Natural killer cell (primary cell): Measurements from ENCODE around the gene ADAMTS18. TPM values are rescaled to one million over a fixed set of nuclear protein-coding genes. Genes with fewer than 3 reads are reported as not detected.
"Not testable (repeated sequence)": the region's sequence is repeated elsewhere in the genome, so short reads cannot be mapped to it uniquely, and the experiment has no call there.

Source experiments
- ATAC-seq, 3 donors: fragments of 150-1000 bp in 2 of 3; fragments of 200-7000 bp in 1 of 3; cut with Tn5 transposase; 1 replicate in 1 of 3; 2 replicates in 2 of 3; pipeline ENCODE4 v1.10.0; 2021; ENCODE audit warnings: mild to moderate bottlenecking in 2 of 3, moderate library complexity in 2 of 3
- DNase-seq, 2 donors: peaks; one replicate each; pipeline versions ENCODE4 v3.0.0 to v3.0.0-alpha.2; 2013 to 2021; ENCODE audit warnings: mixed read lengths in 1 of 2
- H3K27ac ChIP-seq: one replicate; pipeline ENCODE4 v1.5.1; 2013; ENCODE audit warnings: mild to moderate bottlenecking, low read length
- H3K27me3 ChIP-seq: one replicate; pipeline ENCODE4 v1.6.1; 2013; ENCODE audit warnings: low read length; ENCODE audit not compliant: control insufficient read depth, insufficient read depth
- H3K36me3 ChIP-seq: one replicate; pipeline ENCODE4 v1.6.1; 2013; ENCODE audit warnings: low read length; ENCODE audit not compliant: control insufficient read depth, insufficient read depth
- H3K4me1 ChIP-seq: one replicate; pipeline ENCODE4 v1.6.1; 2013; ENCODE audit warnings: low read length; ENCODE audit not compliant: control insufficient read depth, insufficient read depth
- H3K4me3 ChIP-seq: one replicate; pipeline ENCODE4 v1.5.1; 2013; ENCODE audit warnings: low read length
- H3K9me3 ChIP-seq: one replicate; pipeline ENCODE4 v1.6.1; 2013; ENCODE audit warnings: low read length; ENCODE audit not compliant: control insufficient read depth, insufficient read depth
- H3K27ac Mint-ChIP-seq, 2 donors: one replicate each; pipeline ENCODE4 v1.8.0; 2022; ENCODE audit warnings: mild to moderate bottlenecking in 2 of 2, mixed read lengths in 2 of 2, moderate library complexity in 1 of 2
- H3K27me3 Mint-ChIP-seq, 2 donors: one replicate each; pipeline ENCODE4 v1.8.0; 2022; ENCODE audit warnings: low read depth in 2 of 2, mixed read lengths in 2 of 2
- H3K36me3 Mint-ChIP-seq: one replicate; pipeline ENCODE4 v1.8.0; 2022; ENCODE audit warnings: mixed read lengths
- H3K4me1 Mint-ChIP-seq, 2 donors: one replicate each; pipeline ENCODE4 v1.8.0; 2022; ENCODE audit warnings: mixed read lengths in 2 of 2
- H3K4me3 Mint-ChIP-seq: one replicate; pipeline ENCODE4 v1.8.0; 2022; ENCODE audit warnings: mild to moderate bottlenecking, moderate library complexity, mixed read lengths
- H3K9me3 Mint-ChIP-seq, 2 donors: one replicate each; pipeline ENCODE4 v1.8.0; 2022; ENCODE audit warnings: mixed read lengths in 2 of 2
- CTCF ChIP-seq: fragments of 200-600 bp; IDR thresholded peaks from one replicate; pipeline ENCODE4 v1.8.0; 2022; ENCODE audit warnings: antibody characterized with exemption
- WGBS: methylation state at CpG from one replicate; pipeline ENCODE4 v1.1.7; 2013; ENCODE audit warnings: missing lambda C conversion rate; ENCODE audit not compliant: insufficient coverage; 5-methylcytosine and 5-hydroxymethylcytosine counted together
- intact Hi-C: fragments of 100-400 bp; cut with micrococcal nuclease; formaldehyde crosslinking; loops from one replicate; pipeline ENCODE4 v1.14.2; 2022
- total RNA-seq, 4 donors: library from RNA; stranded (reverse); fragments of 120-200 nt in 1 of 4; gene quantifications; one replicate each; pipeline versions ENCODE4 v1.2.3 to v1.2.4, GENCODE V29; 2013 to 2022

ADAMTS18 gene
- total RNA-seq, 3 donors from 2014 or later (not counting 1 experiment from before 2014, with no cell fraction given), result not detected

GRCh38 chr16:77470851-77471250 is 36.0 kb upstream of the ADAMTS18 start:
- Histone ChIP-seq H3K4me1 (no peaks in the 10 kb centered on the region), H3K36me3 (no peaks in the 10 kb centered on the region), H3K9me3 (no peaks in the 10 kb centered on the region), H3K4me3 (no peak overlapping the region), H3K27me3 (no peaks in the 10 kb centered on the region), H3K27ac (no peak overlapping the region)
- Mint-ChIP-seq H3K36me3 (no peaks in the 10 kb centered on the region), H3K9me3 (no peaks in the 10 kb centered on the region), H3K4me1 (no peaks in the 10 kb centered on the region), H3K27me3 (peaks cover 5 to 31% of the 10 kb centered on the region in 2 donors), H3K4me3 (no peak overlapping the region), H3K27ac (no peak overlapping the region)
- no peak for DNase-seq
- TF ChIP-seq CTCF, result no peak
- intact Hi-C loops, result no loop called here
- no peak for ATAC-seq

GRCh38 chr16:77469634-77470033 is 34.8 kb upstream of the ADAMTS18 start:
- H3K27ac ChIP-seq, result no peak overlapping the region
- intact Hi-C loops, result no loop called here
- no peaks in the 10 kb centered on the region for H3K4me1 ChIP-seq
- peaks cover 5 to 31% of the 10 kb centered on the region in 2 donors for H3K27me3 Mint-ChIP-seq
- H3K36me3 Mint-ChIP-seq, result no peaks in the 10 kb centered on the region
- H3K9me3 ChIP-seq, result no peaks in the 10 kb centered on the region
- no peaks in the 10 kb centered on the region for H3K36me3 ChIP-seq
- no peak overlapping the region for H3K4me3 Mint-ChIP-seq
- no peak overlapping the region for H3K4me3 ChIP-seq
- DNase-seq, result no peak
- H3K4me1 Mint-ChIP-seq, result no peaks in the 10 kb centered on the region
- WGBS, result 72% methylated on average over 3 of the region's 3 CpGs
- no peaks in the 10 kb centered on the region for H3K27me3 ChIP-seq
- no peak for ATAC-seq
- H3K27ac Mint-ChIP-seq, result no peak overlapping the region
- H3K9me3 Mint-ChIP-seq, result no peaks in the 10 kb centered on the region
- TF ChIP-seq CTCF, result no peak

- no peak for DNase-seq
- no peaks in the 10 kb centered on the region for H3K9me3 ChIP-seq
- TF ChIP-seq CTCF, result no peak
- no peaks in the 10 kb centered on the region for H3K9me3 Mint-ChIP-seq
- H3K4me1 ChIP-seq, result no peaks in the 10 kb centered on the region
- intact Hi-C loops, result no loop called here
- H3K4me3 ChIP-seq, result no peak overlapping the region
- ATAC-seq, result no peak
- no peaks in the 10 kb centered on the region for H3K4me1 Mint-ChIP-seq
- H3K27me3 Mint-ChIP-seq, result peaks cover 5 to 28% of the 10 kb centered on the region in 2 donors
- no peak overlapping the region for H3K27ac ChIP-seq
- no peaks in the 10 kb centered on the region for H3K36me3 Mint-ChIP-seq
- 70% methylated on average over 3 of the region's 3 CpGs for WGBS
- H3K4me3 Mint-ChIP-seq, result no peak overlapping the region
- no peak overlapping the region for H3K27ac Mint-ChIP-seq
- H3K27me3 ChIP-seq, result no peaks in the 10 kb centered on the region
- H3K36me3 ChIP-seq, result no peaks in the 10 kb centered on the region
Observed at GRCh38 chr16:77468831-77469230, 34.0 kb upstream of the ADAMTS18 start.

- Histone ChIP-seq H3K4me3 (no peak overlapping the region), H3K9me3 (no peaks in the 10 kb centered on the region), H3K36me3 (no peaks in the 10 kb centered on the region), H3K27ac (no peak overlapping the region), H3K27me3 (no peaks in the 10 kb centered on the region), H3K4me1 (no peaks in the 10 kb centered on the region)
- H3K4me3 Mint-ChIP-seq, result no peak overlapping the region
- ATAC-seq (no peak), DNase-seq (no peak)
- peaks cover 5 to 18% of the 10 kb centered on the region in 2 donors for H3K27me3 Mint-ChIP-seq
- no peaks in the 10 kb centered on the region for H3K9me3 Mint-ChIP-seq
- H3K36me3 Mint-ChIP-seq, result no peaks in the 10 kb centered on the region
- H3K4me1 Mint-ChIP-seq, result no peaks in the 10 kb centered on the region
- TF ChIP-seq CTCF, result no peak
- WGBS, result 67% methylated on average over 3 of the region's 6 CpGs
- H3K27ac Mint-ChIP-seq, result no peak overlapping the region
- intact Hi-C loops, result no loop called here
Observed at GRCh38 chr16:77467821-77468335, 33.0 kb upstream of the ADAMTS18 start.

- H3K4me3 ChIP-seq, H3K9me3 ChIP-seq, H3K36me3 Mint-ChIP-seq, H3K27me3 ChIP-seq, ATAC-seq, H3K27me3 Mint-ChIP-seq, H3K4me1 ChIP-seq, H3K36me3 ChIP-seq, H3K9me3 Mint-ChIP-seq, H3K27ac ChIP-seq, H3K4me3 Mint-ChIP-seq, DNase-seq, H3K27ac Mint-ChIP-seq, intact Hi-C loops, H3K4me1 Mint-ChIP-seq: not testable (repeated sequence)
- WGBS, result no CpG with 5 or more reads among the region's 5 CpGs
Observed at GRCh38 chr16:77463659-77464058, 28.8 kb upstream of the ADAMTS18 start.
